Trophoblast cell (in vitro differentiated cells and primary cell): ENCODE results near the gene LRP1B.
A peak's percentile ranks its signal among the peaks of the same experiment; 100 is the strongest.

Experiments used
- DNase-seq, 2 donors: peaks; one replicate each; pipeline ENCODE4 v3.0.0-alpha.2; 2016
- H2AFZ ChIP-seq: 2 replicates; pipeline ENCODE4 v1.6.1; 2013; ENCODE audit warnings: low read length, moderate library complexity, mild to moderate bottlenecking; ENCODE audit not compliant: insufficient read depth, poor library complexity
- H2AK5ac ChIP-seq: 2 replicates; pipeline ENCODE4 v1.6.1; 2013; ENCODE audit warnings: mild to moderate bottlenecking, low read length
- H2BK120ac ChIP-seq: 2 replicates; pipeline ENCODE4 v1.6.1; 2013; ENCODE audit warnings: low read length, mild to moderate bottlenecking, moderate library complexity; ENCODE audit not compliant: insufficient read depth, poor library complexity
- H2BK12ac ChIP-seq: 2 replicates; pipeline ENCODE4 v1.6.1; 2013; ENCODE audit warnings: mild to moderate bottlenecking, low read length, moderate library complexity
- H2BK5ac ChIP-seq: 2 replicates; pipeline ENCODE4 v1.6.1; 2013; ENCODE audit warnings: low read length, low read depth, moderate library complexity, mild to moderate bottlenecking; ENCODE audit not compliant: poor library complexity
- H3K14ac ChIP-seq: 2 replicates; pipeline ENCODE4 v1.6.1; 2013; ENCODE audit warnings: mild to moderate bottlenecking, low read length
- H3K18ac ChIP-seq: 2 replicates; pipeline ENCODE4 v1.6.1; 2013; ENCODE audit warnings: mild to moderate bottlenecking, low read length
- H3K23ac ChIP-seq: 2 replicates; pipeline ENCODE4 v1.6.1; 2013; ENCODE audit warnings: low read length
- H3K27ac ChIP-seq: 2 replicates; pipeline ENCODE4 v1.5.1; 2013; ENCODE audit warnings: low read depth, mild to moderate bottlenecking, inconsistent platforms, low read length, moderate library complexity
- H3K27me3 ChIP-seq: 2 replicates; pipeline ENCODE4 v1.6.1; 2013; ENCODE audit warnings: inconsistent platforms, mild to moderate bottlenecking, low read length, moderate library complexity; ENCODE audit not compliant: insufficient read depth
- H3K36me3 ChIP-seq, 2 experiments: 1 replicate in 1 of 2; 2 replicates in 1 of 2; pipeline ENCODE4 v1.6.1; 2013; ENCODE audit warnings: low read length in 2 of 2, mild to moderate bottlenecking in 2 of 2, moderate library complexity in 1 of 2; ENCODE audit not compliant: insufficient read depth in 2 of 2, control insufficient read depth in 1 of 2
- H3K4ac ChIP-seq: 2 replicates; pipeline ENCODE4 v1.6.1; 2013; ENCODE audit warnings: low read depth, mild to moderate bottlenecking, low read length, moderate library complexity
- H3K4me1 ChIP-seq, 2 experiments: 1 replicate in 1 of 2; 2 replicates in 1 of 2; pipeline ENCODE4 v1.6.1; 2013; ENCODE audit warnings: low read length in 2 of 2, mild to moderate bottlenecking in 2 of 2, moderate library complexity in 1 of 2; ENCODE audit not compliant: insufficient read depth in 2 of 2, control insufficient read depth in 1 of 2
- H3K4me2 ChIP-seq: 2 replicates; pipeline ENCODE4 v1.6.1; 2013; ENCODE audit warnings: inconsistent platforms, mild to moderate bottlenecking, low read length, moderate library complexity
- H3K4me3 ChIP-seq: 2 replicates; pipeline ENCODE4 v1.5.1; 2013; ENCODE audit warnings: mild to moderate bottlenecking, low read depth, low read length, inconsistent platforms
- H3K79me1 ChIP-seq: one replicate; pipeline ENCODE4 v1.6.1; 2013; ENCODE audit warnings: low read length
- H3K79me2 ChIP-seq: 2 replicates; pipeline ENCODE4 v1.6.1; 2013; ENCODE audit warnings: low read length, mild to moderate bottlenecking; ENCODE audit not compliant: control insufficient read depth, insufficient read depth, poor library complexity
- H3K9ac ChIP-seq: 2 replicates; pipeline ENCODE4 v1.6.1; 2013; ENCODE audit warnings: mild to moderate bottlenecking, low read length
- H3K9me3 ChIP-seq: 2 replicates; pipeline ENCODE4 v1.6.1; 2013; ENCODE audit warnings: low read depth, mild to moderate bottlenecking, control low read depth, inconsistent platforms, low read length; ENCODE audit not compliant: insufficient read depth
- H4K12ac ChIP-seq: 2 replicates; pipeline ENCODE4 v1.6.1; 2013; ENCODE audit warnings: low read depth, mild to moderate bottlenecking, low read length, moderate library complexity
- H4K8ac ChIP-seq: 2 replicates; pipeline ENCODE4 v1.6.1; 2013; ENCODE audit warnings: low read depth, mild to moderate bottlenecking, low read length, moderate library complexity
- H4K91ac ChIP-seq: one replicate; pipeline ENCODE4 v1.6.1; 2013; ENCODE audit warnings: low read depth, mild to moderate bottlenecking, low read length, moderate library complexity
- WGBS: extraction: QIAGEN DNeasy Blood & Tissue Kit; methylation state at CpG from one replicate; pipeline ENCODE4 v1.1.7; 2013; ENCODE audit warnings: missing lambda C conversion rate; ENCODE audit not compliant: insufficient read length, insufficient coverage; ENCODE audit errors: extremely low coverage; 5-methylcytosine and 5-hydroxymethylcytosine counted together

LRP1B gene

GRCh38 chr2:142130111-142131009 is 456 bp downstream of the LRP1B start:
- H3K23ac ChIP-seq, result no peak overlapping the region
- peak overlapping the region; percentile 78 for H2BK5ac ChIP-seq
- H3K14ac ChIP-seq, result peak overlapping the region; percentile 79
- WGBS, result no CpG with 5 or more reads among the region's 68 CpGs
- H3K9me3 ChIP-seq, result no peaks in the 10 kb centered on the region
- peak overlapping the region; percentile 85 for H2AFZ ChIP-seq
- H3K4ac ChIP-seq, result peak overlapping the region; percentile 85
- no peak overlapping the region for H2AK5ac ChIP-seq
- peak overlapping the region; percentile 86 for H4K12ac ChIP-seq
- H3K79me1 ChIP-seq, result peaks cover 14% of the 10 kb centered on the region
- DNase-seq, result peak; percentile 23 to 74
- peak overlapping the region; percentile 56 for H2BK12ac ChIP-seq
- H3K9ac ChIP-seq, result peak overlapping the region; percentile 49
- peaks cover 9% of the 10 kb centered on the region for H3K79me2 ChIP-seq
- H2BK120ac ChIP-seq, result peak overlapping the region; percentile 83
- peak overlapping the region; percentile 78 for H4K8ac ChIP-seq
- H3K18ac ChIP-seq, result peak overlapping the region; percentile 79
- peak overlapping the region; percentile 72 for H3K27ac ChIP-seq
- H3K27me3 ChIP-seq, result no peaks in the 10 kb centered on the region
- peak overlapping the region; percentile 86 for H4K91ac ChIP-seq
- H3K4me1 ChIP-seq, result no peaks in the 10 kb centered on the region
- H3K36me3 ChIP-seq, result no peaks in the 10 kb centered on the region
- H3K4me3 ChIP-seq, result peak overlapping the region; percentile 76
- peak overlapping the region; percentile 64 for H3K4me2 ChIP-seq

GRCh38 chr2:142128105-142128504 is 2.7 kb downstream of the LRP1B start:
- H4K8ac ChIP-seq, result no peak overlapping the region
- H4K12ac ChIP-seq, result no peak overlapping the region
- H3K79me2 ChIP-seq, result peaks cover 9% of the 10 kb centered on the region
- H3K79me1 ChIP-seq, result peaks cover 12% of the 10 kb centered on the region
- H3K4me1 ChIP-seq, result no peaks in the 10 kb centered on the region
- WGBS, result no CpG with 5 or more reads among the region's 5 CpGs
- H2AFZ ChIP-seq, result no peak overlapping the region
- H3K14ac ChIP-seq, result no peak overlapping the region
- H3K4ac ChIP-seq, result no peak overlapping the region
- H3K9ac ChIP-seq, result no peak overlapping the region
- H2BK12ac ChIP-seq, result no peak overlapping the region
- no peak overlapping the region for H3K4me3 ChIP-seq
- H2BK120ac ChIP-seq, result no peak overlapping the region
- H4K91ac ChIP-seq, result no peak overlapping the region
- H3K4me2 ChIP-seq, result no peak overlapping the region
- H3K27ac ChIP-seq, result no peak overlapping the region
- no peak overlapping the region for H2AK5ac ChIP-seq
- no peak overlapping the region for H3K18ac ChIP-seq
- H3K36me3 ChIP-seq, result no peaks in the 10 kb centered on the region
- H3K9me3 ChIP-seq, result no peaks in the 10 kb centered on the region
- no peak overlapping the region for H3K23ac ChIP-seq
- H3K27me3 ChIP-seq, result no peaks in the 10 kb centered on the region
- DNase-seq, result no peak
- H2BK5ac ChIP-seq, result no peak overlapping the region

- Histone ChIP-seq H3K4ac (no peak overlapping the region), H4K91ac (no peak overlapping the region), H3K79me1 (peaks cover 12% of the 10 kb centered on the region), H2BK5ac (no peak overlapping the region), H3K27ac (no peak overlapping the region), H4K12ac (no peak overlapping the region), H3K27me3 (no peaks in the 10 kb centered on the region), H3K18ac (no peak overlapping the region), H3K79me2 (peaks cover 9% of the 10 kb centered on the region), H3K4me2 (no peak overlapping the region), H2BK120ac (no peak overlapping the region), H3K23ac (no peak overlapping the region), H3K4me1 (no peaks in the 10 kb centered on the region), H4K8ac (no peak overlapping the region), H3K9me3 (no peaks in the 10 kb centered on the region), H2BK12ac (no peak overlapping the region), H3K9ac (no peak overlapping the region), H3K36me3 (no peaks in the 10 kb centered on the region), H2AFZ (no peak overlapping the region), H3K4me3 (no peak overlapping the region), H2AK5ac (no peak overlapping the region), H3K14ac (no peak overlapping the region)
- DNase-seq, result no peak
These were observed 3.6 kb downstream of the LRP1B start for GRCh38 chr2:142127248-142127647.

- H3K9me3 ChIP-seq, result no peaks in the 10 kb centered on the region
- no peak overlapping the region for H4K12ac ChIP-seq
- no peaks in the 10 kb centered on the region for H3K27me3 ChIP-seq
- no peak overlapping the region for H2BK12ac ChIP-seq
- H2AK5ac ChIP-seq, result no peak overlapping the region
- no peaks in the 10 kb centered on the region for H3K4me1 ChIP-seq
- no peak overlapping the region for H3K18ac ChIP-seq
- no peak overlapping the region for H3K23ac ChIP-seq
- no peak overlapping the region for H3K4me2 ChIP-seq
- DNase-seq, result no peak
- H3K36me3 ChIP-seq, result no peaks in the 10 kb centered on the region
- H3K9ac ChIP-seq, result no peak overlapping the region
- H2BK5ac ChIP-seq, result no peak overlapping the region
- H4K8ac ChIP-seq, result no peak overlapping the region
- no peaks in the 10 kb centered on the region for H3K79me1 ChIP-seq
- no peaks in the 10 kb centered on the region for H3K79me2 ChIP-seq
- no peak overlapping the region for H3K14ac ChIP-seq
- H3K4me3 ChIP-seq, result no peak overlapping the region
- H4K91ac ChIP-seq, result no peak overlapping the region
- no peak overlapping the region for H3K4ac ChIP-seq
- no peak overlapping the region for H3K27ac ChIP-seq
- H2AFZ ChIP-seq, result no peak overlapping the region
- H2BK120ac ChIP-seq, result no peak overlapping the region
These were observed 6.1 kb downstream of the LRP1B start for GRCh38 chr2:142124706-142125105.
